GM18870 (cell line): ENCODE results near the gene FGF18.

Experiments used
- ATAC-seq: cut with Tn5 transposase; IDR thresholded peaks from one replicate; pipeline ENCODE4 v1.9.1; 2021; ENCODE audit warnings: moderate library complexity; ENCODE audit not compliant: unreplicated experiment

FGF18 gene

DNA sequence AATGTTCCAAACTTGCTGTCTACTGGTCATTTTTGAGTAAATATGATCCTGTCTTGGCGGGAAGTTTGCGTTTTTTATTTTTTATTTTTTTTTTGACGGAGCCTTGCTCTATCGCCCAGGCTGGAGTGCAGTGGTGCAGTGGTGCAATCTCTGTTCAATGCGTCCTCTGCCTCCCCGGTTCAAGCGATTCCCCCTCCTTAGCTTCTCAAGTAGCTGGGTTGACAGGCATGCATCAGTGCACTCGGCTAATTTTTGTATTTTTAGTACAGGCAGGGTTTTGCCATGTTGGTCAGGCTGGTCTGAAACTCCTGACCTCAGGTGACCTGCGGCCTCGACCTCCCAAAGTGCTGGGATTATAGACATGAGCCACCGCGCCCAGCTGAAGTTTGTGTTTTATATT lies 45.4 kb downstream of the FGF18 start:
- no peak for ATAC-seq

- ATAC-seq: no peak
Measured at GRCh38 chr5:171467107-171467506, 47.7 kb downstream of the FGF18 start.

DNA sequence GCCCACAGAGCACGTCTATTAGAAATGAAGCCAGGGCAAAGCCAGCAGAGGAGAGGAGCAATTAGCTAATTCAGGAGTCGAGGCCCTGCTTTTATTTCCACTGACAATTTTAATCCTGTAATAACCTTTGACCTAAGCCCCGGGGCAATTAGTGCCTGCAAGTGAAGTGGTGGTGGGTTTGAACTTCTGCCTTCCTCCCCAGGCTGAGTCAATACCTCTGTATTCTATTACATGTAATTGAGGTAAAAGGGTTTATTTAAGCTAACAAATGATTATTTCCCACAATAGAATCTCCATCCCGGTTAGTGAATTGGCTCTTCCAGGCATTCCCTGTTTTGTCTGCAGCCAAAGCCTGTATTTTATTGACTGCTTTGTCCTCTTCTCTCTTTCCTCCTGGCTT lies 49.9 kb downstream of the FGF18 start:
- ATAC-seq: no peak

DNA sequence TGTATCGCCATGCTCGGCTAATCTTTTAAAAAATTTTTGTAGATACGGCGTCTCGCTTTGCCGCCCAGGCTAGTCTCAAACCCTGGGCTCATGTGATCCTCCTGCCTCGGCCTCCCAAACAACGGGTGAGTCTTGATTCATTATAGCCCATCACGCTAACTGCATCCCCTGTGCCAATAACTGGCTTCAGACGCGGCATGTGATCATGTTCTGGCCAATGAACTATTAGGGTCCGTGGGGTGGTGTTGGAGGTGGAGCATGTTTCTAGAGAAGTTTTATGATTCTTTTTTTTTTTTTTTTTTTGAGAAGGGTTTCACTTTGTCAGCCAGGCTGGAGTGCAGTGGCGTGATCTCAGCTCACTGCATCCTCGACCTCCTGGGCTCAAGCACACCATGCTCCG lies 51.0 kb downstream of the FGF18 start:
- ATAC-seq: no peak

- ATAC-seq: no peak
Measured at GRCh38 chr5:171474230-171474813, 54.9 kb downstream of the FGF18 start.

DNA sequence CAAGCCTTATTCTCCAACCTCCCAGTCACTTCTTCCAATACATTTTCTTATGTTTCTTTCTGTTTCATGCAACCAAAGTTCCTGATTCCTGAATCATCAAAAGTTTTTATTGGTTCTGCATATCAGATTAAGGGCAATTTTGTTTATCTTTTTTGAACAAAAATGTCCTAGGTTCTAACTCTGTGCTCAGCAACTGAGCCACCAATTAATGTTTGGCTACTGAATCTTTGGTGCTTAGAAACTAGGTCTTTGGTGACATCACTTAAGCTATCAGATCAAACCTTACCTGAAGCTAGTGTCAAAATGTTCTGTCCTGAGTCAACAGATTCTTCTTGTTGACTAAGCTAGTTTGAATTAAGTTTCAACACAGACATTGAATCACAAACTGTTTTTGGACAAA lies 56.1 kb downstream of the FGF18 start:
- no peak for ATAC-seq

- no peak for ATAC-seq
Measured at GRCh38 chr5:171476701-171477100, 57.3 kb downstream of the FGF18 start.

DNA sequence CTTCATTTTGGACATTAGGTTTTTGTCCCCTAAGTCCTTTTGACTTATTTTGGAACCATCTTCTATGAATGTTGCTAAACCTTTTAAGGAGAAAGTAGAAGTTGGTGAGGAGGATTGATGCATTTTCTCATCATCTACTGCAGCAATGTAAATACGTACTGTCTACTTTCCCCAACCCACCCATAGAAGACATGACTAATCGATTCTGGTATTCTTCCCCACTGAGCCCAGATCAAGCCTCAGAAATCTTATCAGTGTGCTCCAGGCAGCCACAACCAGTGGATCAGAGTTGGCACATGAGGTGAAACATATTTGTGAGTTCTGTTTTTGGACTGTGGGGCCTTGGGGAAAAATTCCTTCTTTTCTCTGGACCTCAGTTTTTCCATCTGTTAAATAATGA lies 57.7 kb downstream of the FGF18 start:
- no peak for ATAC-seq

DNA sequence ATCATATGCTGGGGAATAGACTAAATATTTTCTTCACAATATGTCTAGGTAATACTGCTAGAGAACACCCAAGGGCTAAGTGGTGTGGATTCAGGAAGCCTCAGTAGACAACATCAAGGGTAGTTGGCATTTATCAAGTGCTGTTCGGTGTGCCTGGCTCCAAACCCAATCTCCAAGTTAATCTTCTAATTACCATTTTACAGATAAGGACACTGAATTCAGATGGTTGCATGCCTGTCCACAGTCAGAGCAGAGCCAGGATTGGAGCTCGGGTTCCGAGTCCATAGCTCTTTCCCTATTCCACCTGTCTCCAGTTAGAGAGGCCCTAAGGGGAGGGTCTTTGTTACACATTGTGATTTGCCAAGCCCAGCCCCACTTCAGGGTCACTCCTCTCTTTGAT lies 58.2 kb downstream of the FGF18 start:
- ATAC-seq: no peak

DNA sequence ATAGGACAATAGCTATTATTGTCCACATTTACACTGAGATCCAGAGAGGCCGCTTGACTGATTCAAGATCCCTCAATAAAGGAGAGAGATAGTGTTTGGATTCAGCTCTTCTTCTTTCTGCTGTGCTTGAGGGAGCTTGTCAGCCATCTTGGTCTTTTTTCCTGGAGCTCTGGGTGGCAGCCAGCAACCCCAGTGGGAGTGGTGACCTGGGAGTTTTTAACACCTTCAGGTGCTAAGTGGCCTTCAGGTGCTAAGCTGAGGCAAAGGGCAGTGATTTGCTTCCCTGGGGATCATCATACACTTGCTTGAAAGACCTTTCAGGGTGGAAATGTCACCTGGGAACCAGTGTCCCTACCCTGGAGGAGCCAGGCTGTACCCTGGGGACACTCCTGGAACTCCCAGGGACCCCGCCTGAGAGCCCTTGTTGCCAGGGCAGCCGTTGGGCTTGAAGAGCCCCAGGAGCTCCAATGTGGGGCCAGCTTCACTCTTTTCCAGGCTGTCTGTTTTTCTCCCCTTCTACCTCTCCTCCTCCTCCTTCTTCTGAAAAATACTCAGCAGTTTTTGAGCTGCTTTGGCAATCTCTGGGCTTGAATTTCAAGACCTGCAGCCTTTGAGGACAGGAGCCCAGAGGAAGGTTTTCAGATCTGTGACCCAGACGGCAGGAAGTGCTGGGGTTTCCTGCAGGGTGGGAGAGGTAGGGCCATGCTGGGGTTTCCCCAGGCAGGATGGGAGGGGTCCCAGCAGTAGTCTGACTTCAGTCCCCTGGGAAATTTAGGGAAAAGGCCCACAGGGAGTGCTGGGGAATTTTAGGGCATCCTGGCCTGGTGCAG lies 59.7 kb downstream of the FGF18 start:
- no peak for ATAC-seq

DNA sequence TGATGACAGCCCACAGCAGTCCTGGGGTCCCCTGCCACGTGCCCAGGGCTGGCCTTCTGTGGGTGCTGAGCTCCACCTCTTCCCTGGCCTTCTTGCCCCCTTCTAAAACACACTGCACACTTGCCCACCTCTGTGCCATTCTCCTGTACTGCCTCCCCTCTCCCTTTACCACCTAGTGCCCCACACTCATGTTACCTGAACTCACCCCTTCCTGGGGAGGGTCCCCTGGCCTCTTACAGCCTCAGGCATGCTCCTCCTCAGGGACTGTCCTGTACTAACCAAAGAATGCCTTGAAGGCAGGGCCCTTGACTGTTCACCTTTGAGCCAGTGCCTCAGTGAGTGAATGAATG lies 60.3 kb downstream of the FGF18 start:
- no peak for ATAC-seq

GRCh38 chr5:171480239-171480638 lies 60.8 kb downstream of the FGF18 start:
- ATAC-seq: no peak

- no peak for ATAC-seq
Measured at GRCh38 chr5:171481571-171482433, 62.4 kb downstream of the FGF18 start.

GRCh38 chr5:171482434-171482730 lies 62.9 kb downstream of the FGF18 start:
- no peak for ATAC-seq

DNA sequence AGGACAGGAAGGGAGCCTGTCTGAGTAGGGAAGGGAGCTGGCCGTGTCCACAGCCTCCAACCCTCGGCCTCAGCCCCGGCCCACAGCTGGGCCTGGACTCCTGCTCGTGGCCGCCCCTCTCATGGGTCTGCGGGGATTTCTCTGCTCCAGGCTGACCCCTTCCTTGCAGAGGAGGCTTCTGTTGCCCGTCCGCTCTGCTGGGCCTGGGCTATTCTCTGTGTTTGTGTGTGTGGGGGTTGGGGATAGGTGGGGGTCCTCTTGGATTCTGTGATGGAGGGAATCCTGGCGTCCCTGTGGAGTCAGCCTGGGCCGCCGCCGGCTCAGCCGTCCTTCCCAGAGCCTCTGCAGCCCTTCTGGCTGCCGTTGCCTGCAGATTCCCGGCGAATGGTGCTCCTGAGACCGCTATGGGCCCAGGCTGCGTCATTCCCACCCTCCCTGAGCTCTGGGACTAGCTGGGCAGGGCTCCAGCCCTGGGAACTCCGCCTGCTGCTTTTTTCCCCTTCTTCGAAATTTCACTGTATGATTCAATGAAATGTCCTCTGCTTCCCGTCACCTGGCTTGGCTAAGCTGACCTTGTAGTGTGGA lies 64.2 kb downstream of the FGF18 start:
- ATAC-seq: no peak

- ATAC-seq: no peak
Measured at GRCh38 chr5:171484460-171484899, 65.0 kb downstream of the FGF18 start.

GRCh38 chr5:171485668-171486067 lies 66.2 kb downstream of the FGF18 start:
- ATAC-seq: no peak

DNA sequence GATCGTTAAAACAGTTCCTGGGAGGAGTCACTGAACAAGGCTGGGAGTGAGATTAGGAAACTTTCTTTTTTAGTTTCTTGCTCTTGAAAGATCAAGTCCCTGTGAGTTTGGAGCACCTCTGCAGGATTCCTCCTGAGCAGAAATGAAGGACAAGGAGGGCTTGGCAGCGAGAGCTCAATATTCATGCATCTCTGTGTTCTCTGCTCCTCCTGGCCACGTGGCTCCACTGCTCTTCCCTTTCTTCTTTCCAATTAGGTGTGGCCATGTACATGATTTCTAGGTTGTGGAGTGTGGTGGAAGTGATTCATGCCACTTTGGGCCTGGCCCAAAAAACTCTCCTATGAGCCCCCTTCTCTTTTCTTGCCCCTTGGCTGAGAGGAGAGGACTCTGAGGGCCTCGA lies 67.2 kb downstream of the FGF18 start:
- no peak for ATAC-seq

- ATAC-seq: no peak
Measured at GRCh38 chr5:171488876-171489275, 69.4 kb downstream of the FGF18 start.

DNA sequence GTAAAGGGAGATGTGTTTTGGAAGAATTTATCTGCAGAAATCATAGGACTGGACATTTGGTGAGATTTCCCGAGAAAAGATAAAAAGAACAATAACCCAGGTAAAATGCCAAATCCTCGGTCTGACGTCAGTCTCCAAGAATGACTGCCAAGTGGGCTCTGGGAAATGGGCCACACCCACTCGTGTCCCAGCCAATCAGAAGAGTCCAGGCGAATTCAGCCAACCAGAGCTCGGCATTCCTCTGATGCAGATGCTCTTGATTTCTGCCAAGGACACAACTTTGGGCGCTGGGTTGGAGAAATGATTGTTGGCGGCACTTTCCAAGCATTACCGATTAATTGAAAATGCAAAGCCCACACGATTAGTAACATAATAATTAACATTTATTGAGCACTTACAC lies 73.3 kb downstream of the FGF18 start:
- no peak for ATAC-seq

DNA sequence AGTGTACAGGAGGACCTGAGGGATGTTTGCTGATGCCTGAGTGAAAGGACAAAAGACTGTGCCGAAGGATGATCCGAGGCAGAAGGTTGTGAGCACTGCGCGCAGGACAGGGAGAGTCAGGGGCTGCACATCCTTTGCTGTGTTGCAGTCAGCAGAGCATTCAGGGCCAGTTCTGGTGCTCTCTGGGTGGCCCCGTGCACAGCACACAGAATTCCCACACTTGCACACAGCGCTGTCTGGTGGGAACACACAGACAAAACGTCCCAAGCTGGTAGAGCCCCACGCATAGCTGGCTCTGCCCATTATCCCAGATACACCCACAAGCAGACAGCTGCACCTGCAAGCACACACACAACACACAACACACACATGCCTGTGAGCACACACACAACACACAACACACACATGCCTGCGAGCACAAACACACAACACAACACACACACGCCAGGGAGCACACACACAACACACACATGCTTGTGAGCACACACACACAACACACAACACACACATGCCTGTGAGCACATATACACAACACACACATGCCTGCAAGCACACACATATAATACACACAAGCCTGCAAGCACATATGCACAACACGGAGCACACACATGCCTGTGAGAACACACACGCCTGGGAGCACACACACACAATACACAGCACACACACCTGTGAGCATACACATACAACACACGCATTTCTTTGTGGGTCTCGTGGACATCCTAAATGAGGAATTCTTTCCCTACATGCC lies 74.4 kb downstream of the FGF18 start:
- no peak for ATAC-seq
